Thoracic aorta (tissue), 2 donors: ENCODE measurements around the gene CLEC11A. TPM values are rescaled to one million over a fixed set of nuclear protein-coding genes. Genes with fewer than 3 reads are reported as not detected.

Experiments used
- ATAC-seq: fragments of 150-250 bp; one replicate; pipeline ENCODE4 v1.8.0; 2017; ENCODE audit warnings: low read depth; ENCODE audit not compliant: insufficient number of reproducible peaks, low FRiP score
- DNase-seq: peaks from one replicate; pipeline ENCODE4 v3.0.0-alpha.2; 2020; ENCODE audit warnings: low spot score
- H3K27ac ChIP-seq, 2 donors: fragments of 200-600 bp; sonication (generic); 1 replicate in 1 of 2; 2 replicates in 1 of 2; pipeline ENCODE4 v1.5.1; 2016; ENCODE audit warnings: mild to moderate bottlenecking in 2 of 2, moderate library complexity in 2 of 2
- H3K27me3 ChIP-seq: fragments of 200-600 bp; sonication (generic); replicated peaks from 2 replicates; pipeline ENCODE4 v1.6.0; 2016; ENCODE audit warnings: mild to moderate bottlenecking; ENCODE audit not compliant: insufficient read depth
- H3K36me3 ChIP-seq: fragments of 200-600 bp; sonication (generic); one replicate; pipeline ENCODE4 v1.5.1; 2016
- H3K4me1 ChIP-seq, 2 donors: fragments of 200-600 bp; sonication (generic); 1 replicate in 1 of 2; 2 replicates in 1 of 2; pipeline versions ENCODE4 v1.5.1 to v1.6.0; 2016; ENCODE audit warnings: low read depth in 2 of 2, mild to moderate bottlenecking in 1 of 2; ENCODE audit not compliant: control insufficient read depth in 1 of 2
- H3K4me3 ChIP-seq: fragments of 200-600 bp; sonication (generic); 2 replicates; pipeline ENCODE4 v1.5.1; 2016; ENCODE audit warnings: mild to moderate bottlenecking
- H3K9me3 ChIP-seq: fragments of 200-600 bp; sonication (generic); 2 replicates; pipeline ENCODE4 v1.5.1; 2016
- CTCF ChIP-seq: fragments of 200-600 bp; sonication (generic); IDR thresholded peaks from one replicate; pipeline ENCODE4 v1.5.1; 2019; ENCODE audit warnings: antibody characterized with exemption
- total RNA-seq, 2 donors: library from RNA; depleted of rRNA; stranded (reverse); fragments of >200 nt; gene quantifications; one replicate each; pipeline versions ENCODE4 v1.1.0 to v1.2.3, GENCODE V29; 2016

Gene CLEC11A
- total RNA-seq, 2 donors from 2014 or later: 10.5 to 35.3 TPM

GRCh38 chr19:50695251-50696093 lies 27.7 kb upstream of the CLEC11A start:
- H3K4me3 ChIP-seq: no peak overlapping the region
- H3K27me3 ChIP-seq: no peaks in the 10 kb centered on the region
- H3K4me1 ChIP-seq: no peaks in the 10 kb centered on the region
- H3K9me3 ChIP-seq: no peaks in the 10 kb centered on the region
- H3K36me3 ChIP-seq: no peaks in the 10 kb centered on the region
- TF ChIP-seq CTCF: no peak
- no peak overlapping the region for H3K27ac ChIP-seq
- no peak for DNase-seq
- no peak for ATAC-seq

DNA sequence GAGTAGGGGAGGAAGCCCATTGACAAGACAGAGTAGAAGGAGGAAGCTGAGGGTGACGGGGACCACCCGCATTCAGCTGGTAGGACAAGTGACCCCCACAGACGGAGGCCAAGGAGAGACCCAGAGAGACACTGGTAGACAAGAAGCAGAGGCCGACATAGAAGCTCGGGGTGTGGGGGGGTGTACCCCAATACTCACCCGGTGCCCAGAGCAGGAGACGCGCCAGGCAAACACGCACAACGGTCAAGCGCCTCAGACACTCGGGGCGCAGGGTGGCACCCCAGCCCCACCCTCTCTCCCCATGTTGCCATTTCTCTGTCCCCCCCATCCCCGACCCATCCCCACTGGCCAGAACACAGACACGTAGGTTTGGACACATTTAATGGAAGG lies 27.1 kb upstream of the CLEC11A start:
- no peak for ATAC-seq
- DNase-seq: no peak
- Histone ChIP-seq H3K27ac (no peak overlapping the region), H3K9me3 (no peaks in the 10 kb centered on the region), H3K4me3 (no peak overlapping the region), H3K4me1 (no peaks in the 10 kb centered on the region), H3K27me3 (no peaks in the 10 kb centered on the region), H3K36me3 (no peaks in the 10 kb centered on the region)
- TF ChIP-seq CTCF: no peak

GRCh38 chr19:50697414-50698124 lies 25.6 kb upstream of the CLEC11A start:
- H3K27me3 ChIP-seq: no peaks in the 10 kb centered on the region
- no peak overlapping the region for H3K4me3 ChIP-seq
- no peaks in the 10 kb centered on the region for H3K4me1 ChIP-seq
- TF ChIP-seq CTCF: no peak
- no peaks in the 10 kb centered on the region for H3K36me3 ChIP-seq
- H3K27ac ChIP-seq: no peak overlapping the region
- H3K9me3 ChIP-seq: no peaks in the 10 kb centered on the region
- ATAC-seq (no peak), DNase-seq (no peak)

DNA sequence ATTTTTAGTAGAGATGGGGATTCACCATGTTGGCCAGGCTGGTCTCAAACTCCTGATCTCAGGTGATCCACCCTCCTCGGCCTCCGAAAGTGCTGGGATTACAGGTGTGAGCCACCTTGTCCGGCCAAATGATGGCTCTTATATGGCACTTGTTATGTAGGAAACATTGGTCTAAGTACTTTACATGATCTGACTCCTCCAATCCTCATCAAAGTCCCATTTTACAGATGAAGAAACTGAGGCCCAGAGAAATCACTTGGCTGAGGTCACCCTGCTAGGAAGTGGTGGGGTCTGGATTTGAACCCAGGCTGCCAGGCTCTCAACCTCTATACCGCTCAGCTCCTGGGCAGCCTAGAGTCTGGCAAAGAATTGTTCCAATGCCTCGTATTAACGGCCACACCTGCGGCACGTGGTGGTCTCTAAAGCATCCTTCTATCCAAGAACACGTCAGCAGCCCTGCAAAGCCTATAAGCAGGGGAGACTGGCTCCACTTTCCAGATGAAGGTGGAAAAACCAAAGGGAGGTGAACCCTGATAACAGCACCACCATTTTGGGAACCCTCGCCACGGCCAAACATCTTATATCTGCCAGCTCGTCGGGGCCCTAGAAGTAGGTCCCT lies 21.7 kb upstream of the CLEC11A start:
- Histone ChIP-seq H3K4me1 (no peaks in the 10 kb centered on the region), H3K36me3 (no peaks in the 10 kb centered on the region), H3K4me3 (no peak overlapping the region), H3K27ac (no peak overlapping the region), H3K27me3 (no peaks in the 10 kb centered on the region), H3K9me3 (no peaks in the 10 kb centered on the region)
- DNase-seq (no peak), ATAC-seq (no peak)
- no peak for TF ChIP-seq CTCF
